GM23248 (cell line): ENCODE results near the gene KLHL14. TPM values are rescaled to one million over a fixed set of nuclear protein-coding genes. Genes with fewer than 3 reads are reported as not detected.
"Not testable (repeated sequence)": the region's sequence is repeated elsewhere in the genome, so short reads cannot be mapped to it uniquely, and the experiment has no call there.

Experiments
- DNase-seq: peaks from one replicate; pipeline ENCODE4 v3.0.0-alpha.2; 2015
- H2AFZ ChIP-seq: fragments of 200-600 bp; sonication (generic); 2 replicates; pipeline ENCODE4 v1.6.1; 2016; ENCODE audit warnings: antibody characterized with exemption
- H3F3A ChIP-seq: fragments of 200-600 bp; sonication (generic); 2 replicates; pipeline ENCODE4 v1.6.1; 2016; ENCODE audit warnings: mild to moderate bottlenecking, antibody characterized with exemption, mixed run types; ENCODE audit not compliant: insufficient read depth
- H3K27ac ChIP-seq: fragments of 200-600 bp; sonication (generic); 2 replicates; pipeline ENCODE4 v1.5.1; 2016; ENCODE audit warnings: mild to moderate bottlenecking
- H3K27me3 ChIP-seq: fragments of 200-600 bp; sonication (generic); replicated peaks from 2 replicates; pipeline ENCODE4 v1.6.1; 2016; ENCODE audit warnings: mild to moderate bottlenecking; ENCODE audit not compliant: insufficient read depth
- H3K36me3 ChIP-seq: fragments of 200-600 bp; sonication (generic); 2 replicates; pipeline ENCODE4 v1.6.1; 2016; ENCODE audit warnings: low read depth, mild to moderate bottlenecking
- H3K4me1 ChIP-seq: fragments of 200-600 bp; sonication (generic); 2 replicates; pipeline ENCODE4 v1.6.1; 2016; ENCODE audit warnings: mild to moderate bottlenecking; ENCODE audit not compliant: insufficient read depth
- H3K4me2 ChIP-seq: fragments of 200-600 bp; sonication (generic); one replicate; pipeline ENCODE4 v1.6.1; 2016; ENCODE audit warnings: mild to moderate bottlenecking; ENCODE audit not compliant: unreplicated experiment
- H3K4me3 ChIP-seq: fragments of 200-600 bp; sonication (generic); 2 replicates; pipeline ENCODE4 v1.5.1; 2016; ENCODE audit warnings: mild to moderate bottlenecking
- H3K79me2 ChIP-seq: fragments of 200-600 bp; sonication (generic); 2 replicates; pipeline ENCODE4 v1.6.1; 2016; ENCODE audit warnings: mild to moderate bottlenecking; ENCODE audit not compliant: insufficient read depth
- H3K9ac ChIP-seq: fragments of 200-600 bp; sonication (generic); 2 replicates; pipeline ENCODE4 v1.6.1; 2016; ENCODE audit warnings: mild to moderate bottlenecking
- H3K9me2 ChIP-seq: fragments of 200-600 bp; sonication (generic); 2 replicates; pipeline ENCODE4 v1.6.1; 2016; ENCODE audit warnings: mixed run types, mild to moderate bottlenecking, moderate library complexity; ENCODE audit not compliant: insufficient read depth
- H3K9me3 ChIP-seq: fragments of 200-600 bp; sonication (generic); one replicate; pipeline ENCODE4 v1.6.1; 2017; ENCODE audit warnings: low read depth
- H4K20me1 ChIP-seq: fragments of 200-600 bp; sonication (generic); 2 replicates; pipeline ENCODE4 v1.6.0; 2016; ENCODE audit not compliant: insufficient read depth
- EZH2 ChIP-seq: fragments of 200-600 bp; sonication (generic); IDR thresholded peaks from 2 replicates; pipeline ENCODE4 v1.6.1; 2018; ENCODE audit warnings: antibody characterized with exemption, mild to moderate bottlenecking; ENCODE audit not compliant: insufficient read depth, poor library complexity, severe bottlenecking
- EZH2phosphoT487 ChIP-seq: fragments of 200-600 bp; sonication (generic); IDR thresholded peaks from 2 replicates; pipeline ENCODE4 v1.6.1; 2018; ENCODE audit warnings: antibody characterized with exemption, moderate library complexity, mild to moderate bottlenecking, low read depth; ENCODE audit not compliant: insufficient read depth
- WGBS, 2 experiments: methylation state at CpG; one replicate each; pipeline ENCODE4 v1.1.6; 2015 to 2017; ENCODE audit warnings: low lambda C conversion rate in 2 of 2, low coverage in 1 of 2; ENCODE audit errors: missing lambda C conversion rate in 2 of 2; 5-methylcytosine and 5-hydroxymethylcytosine counted together
- in situ Hi-C: fragments of 300-500 bp; cut with MboI; formaldehyde crosslinking; loops from 2 replicates; pipeline ENCODE4 v1.15.0; 2020
- polyA plus RNA-seq: library from polyadenylated mRNA; unstranded; fragments of >200 nt; fragmentation: Nextera tagmentation; extraction: Ambion mirVana; gene quantifications from 2 replicates; pipeline ENCODE4 v1.2.1, GENCODE V29; 2016
- total RNA-seq: library from RNA; depleted of rRNA; stranded (reverse); fragments of >200 nt; shearing (Covaris generic); gene quantifications from 2 replicates; pipeline ENCODE4 v1.2.3, GENCODE V29; 2014

KLHL14 gene
- total and polyA plus RNA-seq, 2 experiments from 2014 or later, result not detected

DNA sequence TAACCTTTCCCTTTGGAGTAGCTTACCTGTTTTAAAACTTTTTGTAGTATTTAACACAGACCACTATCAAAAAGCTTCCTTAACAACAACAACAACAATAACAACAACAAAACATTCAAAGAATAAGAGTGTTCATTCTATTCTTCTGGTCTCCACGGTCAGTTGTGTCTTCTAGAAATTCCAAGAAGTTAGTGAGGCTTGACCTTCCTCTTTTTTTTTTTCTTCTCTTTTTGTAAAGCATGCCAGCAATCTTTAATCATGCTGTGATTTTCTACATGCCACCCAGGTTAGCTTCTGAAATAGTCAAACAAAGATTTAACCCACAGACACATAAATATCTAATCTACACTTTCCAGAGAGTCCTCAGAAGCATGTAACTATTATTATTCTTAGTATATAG lies 28.4 kb upstream of the KLHL14 start:
- no peaks in the 10 kb centered on the region for H4K20me1 ChIP-seq
- H3K27me3 ChIP-seq, result no peaks in the 10 kb centered on the region
- H3K4me2 ChIP-seq, result no peak overlapping the region
- H3K79me2 ChIP-seq, result no peaks in the 10 kb centered on the region
- no peak overlapping the region for H2AFZ ChIP-seq
- no peak overlapping the region for H3K9ac ChIP-seq
- no peaks in the 10 kb centered on the region for H3K4me1 ChIP-seq
- TF ChIP-seq EZH2 (no peak), EZH2phosphoT487 (no peak)
- no peaks in the 10 kb centered on the region for H3K9me2 ChIP-seq
- H3K9me3 ChIP-seq, result peaks cover 5% of the 10 kb centered on the region
- 2 to 20% methylated on average over 1 of the region's 1 CpG for WGBS, 2 experiments
- H3K27ac ChIP-seq, result no peak overlapping the region
- in situ Hi-C loops, result no loop called here
- H3K4me3 ChIP-seq, result no peak overlapping the region
- no peaks in the 10 kb centered on the region for H3F3A ChIP-seq
- DNase-seq, result no peak
- H3K36me3 ChIP-seq, result no peaks in the 10 kb centered on the region

DNA sequence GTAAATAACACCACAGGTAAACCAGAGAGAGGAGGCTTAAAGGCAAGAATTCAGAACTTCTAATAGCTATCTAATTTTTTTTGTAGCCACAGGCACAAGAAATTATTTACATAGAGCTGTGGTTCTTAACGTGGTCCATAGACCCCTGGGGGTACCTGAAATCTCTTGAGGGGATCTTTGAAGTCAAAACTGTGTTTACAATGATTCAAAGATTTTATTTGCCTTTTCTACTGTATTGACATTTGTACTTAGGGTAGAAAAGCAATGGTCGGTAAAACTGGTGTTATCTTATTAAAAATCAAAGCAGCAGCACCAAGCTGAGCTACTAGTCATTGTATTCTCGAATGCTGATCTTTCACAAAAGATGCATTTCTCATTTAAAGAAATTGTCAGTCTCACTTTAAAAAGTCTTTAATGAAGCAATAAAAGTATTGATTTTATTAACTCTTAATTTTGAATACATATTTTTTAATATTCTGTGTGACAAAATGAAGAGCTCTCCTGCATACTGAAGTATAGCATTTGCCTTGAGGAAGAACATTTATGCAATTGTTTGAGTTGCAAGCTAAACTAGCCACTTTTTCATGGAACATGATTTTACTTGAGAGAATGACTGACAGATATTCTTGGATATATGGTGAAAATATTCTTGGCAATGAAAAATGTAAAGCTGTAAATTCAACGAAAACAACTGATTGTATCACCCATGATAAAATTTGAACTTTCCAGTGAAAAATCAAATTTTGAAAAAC lies 25.6 kb upstream of the KLHL14 start:
- no peak for DNase-seq
- no peak overlapping the region for H3K27ac ChIP-seq
- H3K4me2 ChIP-seq, result no peak overlapping the region
- no peaks in the 10 kb centered on the region for H3K4me1 ChIP-seq
- H3K36me3 ChIP-seq, result no peaks in the 10 kb centered on the region
- H3K4me3 ChIP-seq, result no peak overlapping the region
- no peaks in the 10 kb centered on the region for H3K79me2 ChIP-seq
- in situ Hi-C loops, result no loop called here
- peaks cover 5% of the 10 kb centered on the region for H3K9me3 ChIP-seq
- no peak overlapping the region for H2AFZ ChIP-seq
- no peaks in the 10 kb centered on the region for H3F3A ChIP-seq
- no peak overlapping the region for H3K9ac ChIP-seq
- H3K27me3 ChIP-seq, result no peaks in the 10 kb centered on the region
- no peaks in the 10 kb centered on the region for H4K20me1 ChIP-seq
- 9 to 17% methylated on average over 4 of the region's 4 CpGs for WGBS, 2 experiments
- H3K9me2 ChIP-seq, result no peaks in the 10 kb centered on the region
- TF ChIP-seq EZH2 (no peak), EZH2phosphoT487 (no peak)

DNA sequence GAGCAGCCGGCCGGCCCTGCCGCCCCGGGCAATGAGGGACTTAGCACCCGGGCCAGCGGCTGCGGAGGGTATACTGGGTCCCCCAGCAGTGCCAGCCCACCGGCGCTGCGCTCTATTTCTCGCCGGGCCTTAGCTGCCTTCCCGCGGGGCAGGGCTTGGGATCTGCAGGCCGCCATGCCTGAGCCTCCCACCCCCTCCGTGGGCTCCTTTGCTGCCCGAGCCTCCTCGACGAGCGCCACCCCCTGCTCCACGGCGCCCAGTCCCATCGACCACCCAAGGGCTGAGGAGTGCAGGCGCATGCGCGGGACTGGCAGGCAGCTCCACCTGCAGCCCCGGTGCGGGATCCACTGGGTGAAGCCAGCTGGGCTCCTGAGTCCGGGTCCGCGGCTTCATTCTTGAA lies 21.8 kb upstream of the KLHL14 start:
- in situ Hi-C loops, H3F3A ChIP-seq, H3K27ac ChIP-seq, H3K4me1 ChIP-seq, H3K9ac ChIP-seq, H3K4me3 ChIP-seq, H3K4me2 ChIP-seq, H3K36me3 ChIP-seq, H3K79me2 ChIP-seq, H2AFZ ChIP-seq, H3K27me3 ChIP-seq, H4K20me1 ChIP-seq, DNase-seq, H3K9me3 ChIP-seq, H3K9me2 ChIP-seq: not testable (repeated sequence)
- WGBS, 2 experiments, result 74 to 77% methylated on average over 17 to 30 of the region's 31 CpGs

DNA sequence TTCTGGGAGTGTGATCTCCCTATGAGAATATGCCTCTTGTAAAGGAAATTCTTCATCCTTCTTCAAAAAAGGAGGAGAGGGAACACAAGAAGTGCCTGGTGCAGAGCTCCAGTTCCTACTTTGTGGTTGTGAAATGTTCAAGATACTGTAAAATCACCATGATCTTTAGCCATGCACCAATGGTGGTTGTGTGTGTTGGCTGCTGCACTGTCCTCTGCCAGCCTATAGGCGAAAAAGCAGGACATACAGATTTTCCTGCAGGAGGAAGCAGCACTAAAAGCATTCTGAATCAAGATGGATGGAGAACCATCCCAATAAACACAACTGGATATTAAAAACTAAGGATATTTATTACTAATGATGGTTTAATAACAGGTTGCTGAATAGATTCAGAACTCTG lies 6.2 kb upstream of the KLHL14 start:
- in situ Hi-C loops, result no loop called here
- H3K27me3 ChIP-seq, result no peaks in the 10 kb centered on the region; the same call in 1 of the 2 replicates
- H3K79me2 ChIP-seq, result no peaks in the 10 kb centered on the region
- 28 to 32% methylated on average over 1 of the region's 1 CpG for WGBS, 2 experiments
- no peaks in the 10 kb centered on the region for H3K36me3 ChIP-seq
- no peak overlapping the region for H3K4me2 ChIP-seq
- no peak overlapping the region for H3K4me3 ChIP-seq
- H3K9me2 ChIP-seq, result no peaks in the 10 kb centered on the region
- no peak overlapping the region for H2AFZ ChIP-seq
- DNase-seq, result no peak
- no peak overlapping the region for H3K27ac ChIP-seq
- H3F3A ChIP-seq, result no peaks in the 10 kb centered on the region
- H3K9me3 ChIP-seq, result no peaks in the 10 kb centered on the region
- TF ChIP-seq EZH2phosphoT487 (no peak), EZH2 (no peak)
- no peaks in the 10 kb centered on the region for H3K4me1 ChIP-seq
- H3K9ac ChIP-seq, result no peak overlapping the region
- H4K20me1 ChIP-seq, result no peaks in the 10 kb centered on the region

DNA sequence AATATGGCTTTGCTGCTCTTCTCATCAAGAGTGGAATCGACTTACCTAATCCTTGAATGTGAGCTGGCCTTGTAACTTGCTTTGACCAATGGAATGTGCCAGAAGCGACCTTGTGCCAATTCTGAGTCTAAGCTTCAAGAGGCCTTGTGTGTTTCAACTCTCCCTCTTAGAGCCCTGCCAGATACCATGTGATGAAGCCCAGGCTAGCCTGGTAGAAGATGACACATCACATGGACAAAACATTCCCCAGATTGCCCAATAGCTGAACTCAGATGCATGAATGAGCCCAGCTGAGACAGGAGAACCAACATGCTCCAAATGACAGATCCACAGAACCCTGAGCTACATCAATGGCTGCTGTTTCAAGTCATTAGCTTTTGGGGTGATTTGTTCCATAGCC lies 4.2 kb upstream of the KLHL14 start:
- Histone ChIP-seq H4K20me1 (no peaks in the 10 kb centered on the region), H3K4me2 (no peak overlapping the region), H3K27me3 (peaks cover 9% of the 10 kb centered on the region), H3K9me3 (no peaks in the 10 kb centered on the region), H3K36me3 (no peaks in the 10 kb centered on the region), H2AFZ (no peak overlapping the region), H3K4me3 (no peak overlapping the region), H3K9ac (no peak overlapping the region), H3F3A (no peaks in the 10 kb centered on the region), H3K79me2 (no peaks in the 10 kb centered on the region), H3K4me1 (no peaks in the 10 kb centered on the region), H3K27ac (no peak overlapping the region), H3K9me2 (no peaks in the 10 kb centered on the region)
- TF ChIP-seq EZH2 (no peak), EZH2phosphoT487 (no peak)
- peak; percentile 15 for DNase-seq
- in situ Hi-C loops, result no loop called here
- WGBS, 2 experiments, result 18 to 19% methylated on average over 2 of the region's 2 CpGs
